ENCODE measurements around the gene LRRC23. TPM values are rescaled to one million over a fixed set of nuclear protein-coding genes. Genes with fewer than 3 reads are reported as not detected.

The LRRC23 gene
- total and polyA plus RNA-seq, 2 of the 13 experiments (the other 11 are each of a cell fraction or from before 2014, with no cell fraction given), result 6.0 to 7.8 TPM

DNA sequence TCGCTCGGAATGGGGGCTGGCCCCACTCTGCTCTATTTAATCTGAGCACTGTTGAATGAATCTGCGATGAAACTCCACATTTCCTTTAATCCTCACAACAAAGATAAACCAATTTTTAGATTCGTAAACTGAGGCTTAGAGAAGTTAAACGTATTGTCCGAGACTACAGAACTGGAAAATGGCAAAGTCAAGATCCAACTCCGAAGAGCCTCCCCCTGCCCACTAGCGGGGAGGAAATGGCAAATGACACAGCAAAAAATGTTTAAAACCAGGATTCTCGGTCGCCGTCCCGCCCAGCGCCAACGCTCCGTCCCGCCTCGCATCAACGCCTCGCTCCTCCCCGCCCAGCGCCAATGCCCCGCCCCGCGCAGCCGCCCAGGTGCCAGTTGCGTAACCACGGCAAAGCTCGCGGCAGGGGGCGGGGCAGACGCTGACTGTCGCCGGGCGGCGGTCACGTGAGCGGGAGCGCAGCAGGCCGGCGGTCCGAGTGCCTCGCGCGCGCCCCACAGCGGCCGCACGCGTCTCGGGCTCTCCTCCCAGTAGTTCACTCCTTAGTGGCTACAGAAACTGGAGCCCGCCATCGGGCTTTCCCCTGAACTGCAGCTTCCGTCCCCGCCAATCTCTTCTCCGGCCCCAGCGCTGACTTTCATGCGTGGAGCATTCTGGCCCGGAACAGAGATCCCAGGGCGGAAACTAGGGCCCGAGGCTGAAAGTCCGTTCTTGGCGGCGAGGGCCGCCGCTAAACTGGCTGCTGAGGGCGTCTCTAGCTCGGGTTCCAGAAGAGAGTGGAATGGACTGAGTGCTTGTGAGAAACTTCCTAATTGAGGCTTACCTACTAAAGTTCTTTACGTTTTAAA is 13.6 kb upstream of the LRRC23 start (continued):
- TF ChIP-seq, protein P1, sequence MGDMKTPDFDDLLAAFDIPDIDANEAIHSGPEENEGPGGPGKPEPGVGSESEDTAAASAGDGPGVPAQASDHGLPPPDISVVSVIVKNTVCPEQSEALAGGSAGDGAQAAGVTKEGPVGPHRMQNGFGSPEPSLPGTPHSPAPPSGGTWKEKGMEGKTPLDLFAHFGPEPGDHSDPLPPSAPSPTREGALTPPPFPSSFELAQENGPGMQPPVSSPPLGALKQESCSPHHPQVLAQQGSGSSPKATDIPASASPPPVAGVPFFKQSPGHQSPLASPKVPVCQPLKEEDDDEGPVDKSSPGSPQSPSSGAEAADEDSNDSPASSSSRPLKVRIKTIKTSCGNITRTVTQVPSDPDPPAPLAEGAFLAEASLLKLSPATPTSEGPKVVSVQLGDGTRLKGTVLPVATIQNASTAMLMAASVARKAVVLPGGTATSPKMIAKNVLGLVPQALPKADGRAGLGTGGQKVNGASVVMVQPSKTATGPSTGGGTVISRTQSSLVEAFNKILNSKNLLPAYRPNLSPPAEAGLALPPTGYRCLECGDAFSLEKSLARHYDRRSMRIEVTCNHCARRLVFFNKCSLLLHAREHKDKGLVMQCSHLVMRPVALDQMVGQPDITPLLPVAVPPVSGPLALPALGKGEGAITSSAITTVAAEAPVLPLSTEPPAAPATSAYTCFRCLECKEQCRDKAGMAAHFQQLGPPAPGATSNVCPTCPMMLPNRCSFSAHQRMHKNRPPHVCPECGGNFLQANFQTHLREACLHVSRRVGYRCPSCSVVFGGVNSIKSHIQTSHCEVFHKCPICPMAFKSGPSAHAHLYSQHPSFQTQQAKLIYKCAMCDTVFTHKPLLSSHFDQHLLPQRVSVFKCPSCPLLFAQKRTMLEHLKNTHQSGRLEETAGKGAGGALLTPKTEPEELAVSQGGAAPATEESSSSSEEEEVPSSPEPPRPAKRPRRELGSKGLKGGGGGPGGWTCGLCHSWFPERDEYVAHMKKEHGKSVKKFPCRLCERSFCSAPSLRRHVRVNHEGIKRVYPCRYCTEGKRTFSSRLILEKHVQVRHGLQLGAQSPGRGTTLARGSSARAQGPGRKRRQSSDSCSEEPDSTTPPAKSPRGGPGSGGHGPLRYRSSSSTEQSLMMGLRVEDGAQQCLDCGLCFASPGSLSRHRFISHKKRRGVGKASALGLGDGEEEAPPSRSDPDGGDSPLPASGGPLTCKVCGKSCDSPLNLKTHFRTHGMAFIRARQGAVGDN (CRISPR knock-in tag; IDR thresholded peaks at IDR 0.05), result peak; percentile 96
- TF ChIP-seq, protein P2, sequence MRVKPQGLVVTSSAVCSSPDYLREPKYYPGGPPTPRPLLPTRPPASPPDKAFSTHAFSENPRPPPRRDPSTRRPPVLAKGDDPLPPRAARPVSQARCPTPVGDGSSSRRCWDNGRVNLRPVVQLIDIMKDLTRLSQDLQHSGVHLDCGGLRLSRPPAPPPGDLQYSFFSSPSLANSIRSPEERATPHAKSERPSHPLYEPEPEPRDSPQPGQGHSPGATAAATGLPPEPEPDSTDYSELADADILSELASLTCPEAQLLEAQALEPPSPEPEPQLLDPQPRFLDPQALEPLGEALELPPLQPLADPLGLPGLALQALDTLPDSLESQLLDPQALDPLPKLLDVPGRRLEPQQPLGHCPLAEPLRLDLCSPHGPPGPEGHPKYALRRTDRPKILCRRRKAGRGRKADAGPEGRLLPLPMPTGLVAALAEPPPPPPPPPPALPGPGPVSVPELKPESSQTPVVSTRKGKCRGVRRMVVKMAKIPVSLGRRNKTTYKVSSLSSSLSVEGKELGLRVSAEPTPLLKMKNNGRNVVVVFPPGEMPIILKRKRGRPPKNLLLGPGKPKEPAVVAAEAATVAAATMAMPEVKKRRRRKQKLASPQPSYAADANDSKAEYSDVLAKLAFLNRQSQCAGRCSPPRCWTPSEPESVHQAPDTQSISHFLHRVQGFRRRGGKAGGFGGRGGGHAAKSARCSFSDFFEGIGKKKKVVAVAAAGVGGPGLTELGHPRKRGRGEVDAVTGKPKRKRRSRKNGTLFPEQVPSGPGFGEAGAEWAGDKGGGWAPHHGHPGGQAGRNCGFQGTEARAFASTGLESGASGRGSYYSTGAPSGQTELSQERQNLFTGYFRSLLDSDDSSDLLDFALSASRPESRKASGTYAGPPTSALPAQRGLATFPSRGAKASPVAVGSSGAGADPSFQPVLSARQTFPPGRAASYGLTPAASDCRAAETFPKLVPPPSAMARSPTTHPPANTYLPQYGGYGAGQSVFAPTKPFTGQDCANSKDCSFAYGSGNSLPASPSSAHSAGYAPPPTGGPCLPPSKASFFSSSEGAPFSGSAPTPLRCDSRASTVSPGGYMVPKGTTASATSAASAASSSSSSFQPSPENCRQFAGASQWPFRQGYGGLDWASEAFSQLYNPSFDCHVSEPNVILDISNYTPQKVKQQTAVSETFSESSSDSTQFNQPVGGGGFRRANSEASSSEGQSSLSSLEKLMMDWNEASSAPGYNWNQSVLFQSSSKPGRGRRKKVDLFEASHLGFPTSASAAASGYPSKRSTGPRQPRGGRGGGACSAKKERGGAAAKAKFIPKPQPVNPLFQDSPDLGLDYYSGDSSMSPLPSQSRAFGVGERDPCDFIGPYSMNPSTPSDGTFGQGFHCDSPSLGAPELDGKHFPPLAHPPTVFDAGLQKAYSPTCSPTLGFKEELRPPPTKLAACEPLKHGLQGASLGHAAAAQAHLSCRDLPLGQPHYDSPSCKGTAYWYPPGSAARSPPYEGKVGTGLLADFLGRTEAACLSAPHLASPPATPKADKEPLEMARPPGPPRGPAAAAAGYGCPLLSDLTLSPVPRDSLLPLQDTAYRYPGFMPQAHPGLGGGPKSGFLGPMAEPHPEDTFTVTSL (CRISPR knock-in tag; IDR thresholded peaks at IDR 0.05; ENCODE audit: borderline replicate concordance), result no peak
- TF ChIP-seq KDM3A (CRISPR knock-in tag; IDR thresholded peaks at IDR 0.05; ENCODE audit: low read depth) (peak; percentile 49; the same call in 1 of the 2 replicates), ZNF724P (CRISPR knock-in tag; IDR thresholded peaks at IDR 0.05; ENCODE audit: borderline replicate concordance) (0 out of 2 replicates have a peak, but pooled peaks have one; percentile 56), ZNF44 (CRISPR knock-in tag; IDR thresholded peaks at IDR 0.05) (no peak), ZNF678 (CRISPR knock-in tag; IDR thresholded peaks at IDR 0.05) (no peak), NRL (CRISPR knock-in tag; IDR thresholded peaks at IDR 0.05; ENCODE audit: borderline replicate concordance) (peak; percentile 54; the same call in 1 of the 2 replicates), EEA1 (CRISPR knock-in tag; IDR thresholded peaks at IDR 0.05; ENCODE audit: borderline replicate concordance) (no peak), ZBTB1 (CRISPR knock-in tag; IDR thresholded peaks at IDR 0.05; ENCODE audit: borderline replicate concordance) (no peak), ZSCAN30 (CRISPR knock-in tag; IDR thresholded peaks at IDR 0.05) (no peak), ZNF883 (CRISPR knock-in tag; IDR thresholded peaks at IDR 0.05; ENCODE audit: not compliant biosample characterization) (peak; percentile 50)
- TF ChIP-seq, protein P3, sequence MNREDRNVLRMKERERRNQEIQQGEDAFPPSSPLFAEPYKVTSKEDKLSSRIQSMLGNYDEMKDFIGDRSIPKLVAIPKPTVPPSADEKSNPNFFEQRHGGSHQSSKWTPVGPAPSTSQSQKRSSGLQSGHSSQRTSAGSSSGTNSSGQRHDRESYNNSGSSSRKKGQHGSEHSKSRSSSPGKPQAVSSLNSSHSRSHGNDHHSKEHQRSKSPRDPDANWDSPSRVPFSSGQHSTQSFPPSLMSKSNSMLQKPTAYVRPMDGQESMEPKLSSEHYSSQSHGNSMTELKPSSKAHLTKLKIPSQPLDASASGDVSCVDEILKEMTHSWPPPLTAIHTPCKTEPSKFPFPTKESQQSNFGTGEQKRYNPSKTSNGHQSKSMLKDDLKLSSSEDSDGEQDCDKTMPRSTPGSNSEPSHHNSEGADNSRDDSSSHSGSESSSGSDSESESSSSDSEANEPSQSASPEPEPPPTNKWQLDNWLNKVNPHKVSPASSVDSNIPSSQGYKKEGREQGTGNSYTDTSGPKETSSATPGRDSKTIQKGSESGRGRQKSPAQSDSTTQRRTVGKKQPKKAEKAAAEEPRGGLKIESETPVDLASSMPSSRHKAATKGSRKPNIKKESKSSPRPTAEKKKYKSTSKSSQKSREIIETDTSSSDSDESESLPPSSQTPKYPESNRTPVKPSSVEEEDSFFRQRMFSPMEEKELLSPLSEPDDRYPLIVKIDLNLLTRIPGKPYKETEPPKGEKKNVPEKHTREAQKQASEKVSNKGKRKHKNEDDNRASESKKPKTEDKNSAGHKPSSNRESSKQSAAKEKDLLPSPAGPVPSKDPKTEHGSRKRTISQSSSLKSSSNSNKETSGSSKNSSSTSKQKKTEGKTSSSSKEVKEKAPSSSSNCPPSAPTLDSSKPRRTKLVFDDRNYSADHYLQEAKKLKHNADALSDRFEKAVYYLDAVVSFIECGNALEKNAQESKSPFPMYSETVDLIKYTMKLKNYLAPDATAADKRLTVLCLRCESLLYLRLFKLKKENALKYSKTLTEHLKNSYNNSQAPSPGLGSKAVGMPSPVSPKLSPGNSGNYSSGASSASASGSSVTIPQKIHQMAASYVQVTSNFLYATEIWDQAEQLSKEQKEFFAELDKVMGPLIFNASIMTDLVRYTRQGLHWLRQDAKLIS (CRISPR knock-in tag; IDR thresholded peaks at IDR 0.05), result 0 out of 2 replicates have a peak, but pooled peaks have one; percentile 53
- TF ChIP-seq, protein P4, sequence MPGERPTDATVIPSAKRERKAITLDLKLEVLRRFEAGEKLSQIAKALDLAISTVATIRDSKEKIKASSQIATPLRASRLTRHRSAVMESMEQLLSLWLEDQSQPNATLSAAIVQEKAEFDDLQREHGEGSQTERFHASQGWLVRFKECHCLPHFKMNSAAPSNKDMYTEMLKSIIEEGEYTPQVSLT (CRISPR knock-in tag; IDR thresholded peaks at IDR 0.05; ENCODE audit: borderline replicate concordance, low read depth), result no peak
